SK-N-SH treated with all-trans-retinoic acid at 6 μM for 48 hours (cell line): ENCODE results near the gene MMP19.

Source experiments
- ATAC-seq: fragments of 200-7000 bp; cut with Tn5 transposase; 3 replicates; pipeline ENCODE4 v1.9.1; 2020; ENCODE audit warnings: mild to moderate bottlenecking, moderate library complexity
- ARNTL ChIP-seq: fragments of 450-650 bp; formaldehyde crosslinking; IDR thresholded peaks from 2 replicates; pipeline ENCODE4 v1.5.0; 2020; ENCODE audit warnings: low read depth, mild to moderate bottlenecking, moderate library complexity, borderline replicate concordance
- BACH2 ChIP-seq: fragments of 250-450 bp; sonication (Bioruptor Pico); IDR thresholded peaks from 2 replicates; pipeline ENCODE4 v1.9.0; 2021; ENCODE audit warnings: mild to moderate bottlenecking, borderline replicate concordance
- CREB5 ChIP-seq: fragments of 250-450 bp; sonication (Bioruptor Pico); IDR thresholded peaks from 2 replicates; pipeline ENCODE4 v1.5.1; 2020; ENCODE audit warnings: low read depth, mild to moderate bottlenecking, moderate library complexity
- CSRNP3 ChIP-seq: fragments of 250-450 bp; sonication (Bioruptor Pico); IDR thresholded peaks from 2 replicates; pipeline ENCODE4 v1.5.1; 2021; ENCODE audit warnings: mild to moderate bottlenecking, moderate library complexity
- ESRRG ChIP-seq: fragments of 250-450 bp; sonication (Bioruptor Pico); IDR thresholded peaks from 2 replicates; pipeline ENCODE4 v1.6.1; 2021; ENCODE audit warnings: mild to moderate bottlenecking
- ISL1 ChIP-seq: fragments of 250-450 bp; sonication (Bioruptor Pico); IDR thresholded peaks from 2 replicates; pipeline ENCODE4 v2.1.2; 2022; ENCODE audit warnings: mild to moderate bottlenecking, moderate library complexity
- OSR1 ChIP-seq: fragments of 250-450 bp; sonication (Bioruptor Pico); IDR thresholded peaks from 2 replicates; pipeline ENCODE4 v1.8.0; 2022; ENCODE audit warnings: moderate library complexity, mild to moderate bottlenecking, inconsistent platforms
- PATZ1 ChIP-seq: fragments of 250-450 bp; sonication (Bioruptor Pico); IDR thresholded peaks from 2 replicates; pipeline ENCODE4 v1.8.0; 2020; ENCODE audit warnings: mild to moderate bottlenecking, moderate library complexity, borderline replicate concordance
- POU6F1 ChIP-seq: fragments of 250-450 bp; sonication (Bioruptor Pico); IDR thresholded peaks from 2 replicates; pipeline ENCODE4 v1.8.0; 2021; ENCODE audit warnings: low read depth, mild to moderate bottlenecking, moderate library complexity, borderline replicate concordance
- PPARA ChIP-seq: fragments of 250-450 bp; sonication (Bioruptor Pico); IDR thresholded peaks from 2 replicates; pipeline ENCODE4 v1.5.0; 2020; ENCODE audit warnings: mild to moderate bottlenecking, borderline replicate concordance
- RARB ChIP-seq: fragments of 250-450 bp; sonication (Bioruptor Pico); IDR thresholded peaks from 2 replicates; pipeline ENCODE4 v1.8.0; 2021; ENCODE audit warnings: mild to moderate bottlenecking, moderate library complexity
- TCF4 ChIP-seq: fragments of 250-450 bp; sonication (Bioruptor Pico); IDR thresholded peaks from 2 replicates; pipeline ENCODE4 v1.8.0; 2021; ENCODE audit warnings: mild to moderate bottlenecking, moderate library complexity, borderline replicate concordance
- TOX ChIP-seq: fragments of 250-450 bp; sonication (Bioruptor Pico); IDR thresholded peaks from 2 replicates; pipeline ENCODE4 v1.8.0; 2021; ENCODE audit warnings: mild to moderate bottlenecking, moderate library complexity, borderline replicate concordance
- TSHZ2 ChIP-seq: fragments of 250-450 bp; sonication (Bioruptor Pico); IDR thresholded peaks from 2 replicates; pipeline ENCODE4 v1.5.0; 2020; ENCODE audit warnings: mild to moderate bottlenecking, moderate library complexity
- ZFP3 ChIP-seq: fragments of 250-450 bp; sonication (Bioruptor Pico); IDR thresholded peaks from 2 replicates; pipeline ENCODE4 v1.5.0; 2020; ENCODE audit warnings: mild to moderate bottlenecking, moderate library complexity
- ZFP30 ChIP-seq: fragments of 450-650 bp; formaldehyde crosslinking; IDR thresholded peaks from 2 replicates; pipeline ENCODE4 v1.5.0; 2022; ENCODE audit warnings: mild to moderate bottlenecking, moderate library complexity
- ZNF70 ChIP-seq: fragments of 450-650 bp; formaldehyde crosslinking; IDR thresholded peaks from 2 replicates; pipeline ENCODE4 v1.5.0; 2020; ENCODE audit warnings: mild to moderate bottlenecking, moderate library complexity
- ZNF8 ChIP-seq: fragments of 450-650 bp; formaldehyde crosslinking; IDR thresholded peaks from 2 replicates; pipeline ENCODE4 v1.5.0; 2020; ENCODE audit warnings: mild to moderate bottlenecking, moderate library complexity

The MMP19 gene

GRCh38 chr12:55815473-55815872, 27.3 kb downstream of the MMP19 start:
- no peak for TF ChIP-seq ZFP30 (CRISPR knock-in tag)
- no peak for TF ChIP-seq TOX
- no peak for TF ChIP-seq PATZ1 (CRISPR knock-in tag)
- TF ChIP-seq, all 23 proteins: peak for 0
- no peak for ATAC-seq

GRCh38 chr12:55814257-55814656, 28.5 kb downstream of the MMP19 start:
- TF ChIP-seq TSHZ2 (CRISPR knock-in tag), result no peak
- TF ChIP-seq POU6F1 (CRISPR knock-in tag), result no peak
- TF ChIP-seq TCF4 (CRISPR knock-in tag), result no peak
- no peak for TF ChIP-seq RARB
- no peak for TF ChIP-seq ISL1
- TF ChIP-seq ESRRG (CRISPR knock-in tag), result no peak
- TF ChIP-seq BACH2 (CRISPR knock-in tag), result no peak
- TF ChIP-seq CSRNP3, result no peak
- no peak for TF ChIP-seq ARNTL (CRISPR knock-in tag)
- TF ChIP-seq OSR1 (CRISPR knock-in tag), result no peak
- no peak for TF ChIP-seq ZNF8 (CRISPR knock-in tag)
- TF ChIP-seq CREB5 (CRISPR knock-in tag), result no peak
- no peak for TF ChIP-seq ZNF70 (CRISPR knock-in tag)
- no peak for TF ChIP-seq ZFP3 (CRISPR knock-in tag)
- no peak for ATAC-seq

GRCh38 chr12:55812088-55812487, 30.6 kb downstream of the MMP19 start:
- no peak for ATAC-seq
- TF ChIP-seq ZNF8 (CRISPR knock-in tag), result no peak
- no peak for TF ChIP-seq TSHZ2 (CRISPR knock-in tag)
- TF ChIP-seq OSR1 (CRISPR knock-in tag), result no peak
- no peak for TF ChIP-seq PPARA (CRISPR knock-in tag)
- no peak for TF ChIP-seq ZFP3 (CRISPR knock-in tag)
- no peak for TF ChIP-seq TOX
